SJSA1 (cell line): ENCODE data around the gene ABHD17C. TPM values are rescaled to one million over a fixed set of nuclear protein-coding genes. Genes with fewer than 3 reads are reported as not detected.

ENCODE experiments used
- DNase-seq, 2 experiments: peaks; one replicate each; pipeline ENCODE4 v3.0.0-alpha.2; 2015 to 2020; ENCODE audit warnings: low spot score in 2 of 2, low read depth in 1 of 2
- H3K27ac ChIP-seq: fragments of 250-450 bp; sonication (Bioruptor Pico); 2 replicates; pipeline ENCODE4 v1.5.1; 2020; ENCODE audit warnings: mild to moderate bottlenecking, moderate library complexity
- H3K27me3 ChIP-seq: fragments of 250-450 bp; sonication (Bioruptor Pico); replicated peaks from 2 replicates; pipeline ENCODE4 v1.5.1; 2020; ENCODE audit warnings: mild to moderate bottlenecking, moderate library complexity
- H3K36me3 ChIP-seq: fragments of 250-450 bp; sonication (Bioruptor Pico); 2 replicates; pipeline ENCODE4 v1.5.1; 2020; ENCODE audit warnings: mild to moderate bottlenecking
- H3K4me1 ChIP-seq: fragments of 250-450 bp; sonication (Bioruptor Pico); replicated peaks from 2 replicates; pipeline ENCODE4 v1.6.1; 2021; ENCODE audit warnings: mild to moderate bottlenecking
- H3K4me3 ChIP-seq: fragments of 250-450 bp; sonication (Bioruptor Pico); 2 replicates; pipeline ENCODE4 v1.5.1; 2020; ENCODE audit warnings: mild to moderate bottlenecking
- H3K9me3 ChIP-seq: fragments of 250-450 bp; sonication (Bioruptor Pico); replicated peaks from 2 replicates; pipeline ENCODE4 v1.5.1; 2020; ENCODE audit warnings: mild to moderate bottlenecking
- total RNA-seq: library from RNA; depleted of rRNA; stranded (reverse); fragments of >200 nt; shearing (Covaris generic); gene quantifications from 2 replicates; pipeline ENCODE4 v1.2.3, GENCODE V29; 2014

Gene ABHD17C
- total RNA-seq, 1 experiment from 2014 or later, result 3.4 TPM

DNA sequence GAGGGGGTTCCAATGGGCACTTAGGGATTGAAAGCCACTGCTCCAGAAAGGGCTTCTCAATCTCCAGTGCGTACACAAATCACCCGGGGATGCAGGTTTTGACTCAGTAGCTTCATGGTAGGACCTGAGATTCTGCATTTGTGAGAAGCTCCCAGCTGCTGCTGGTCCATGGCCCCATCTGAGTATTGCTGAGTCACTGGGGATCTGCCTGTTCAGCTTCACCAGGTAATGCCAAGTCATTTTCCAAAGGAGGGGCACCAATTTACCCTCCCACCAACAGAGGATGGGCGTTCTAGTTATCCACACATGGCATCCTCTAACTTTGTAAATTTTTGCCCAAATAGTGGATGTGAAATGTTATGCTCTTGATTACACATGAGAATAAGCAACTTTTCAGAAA, 71.2 kb downstream of the ABHD17C start:
- Histone ChIP-seq H3K36me3 (no peaks in the 10 kb centered on the region), H3K27ac (no peak overlapping the region), H3K27me3 (no peaks in the 10 kb centered on the region), H3K4me3 (no peak overlapping the region), H3K4me1 (no peaks in the 10 kb centered on the region), H3K9me3 (no peaks in the 10 kb centered on the region)
- DNase-seq, result no peak

DNA sequence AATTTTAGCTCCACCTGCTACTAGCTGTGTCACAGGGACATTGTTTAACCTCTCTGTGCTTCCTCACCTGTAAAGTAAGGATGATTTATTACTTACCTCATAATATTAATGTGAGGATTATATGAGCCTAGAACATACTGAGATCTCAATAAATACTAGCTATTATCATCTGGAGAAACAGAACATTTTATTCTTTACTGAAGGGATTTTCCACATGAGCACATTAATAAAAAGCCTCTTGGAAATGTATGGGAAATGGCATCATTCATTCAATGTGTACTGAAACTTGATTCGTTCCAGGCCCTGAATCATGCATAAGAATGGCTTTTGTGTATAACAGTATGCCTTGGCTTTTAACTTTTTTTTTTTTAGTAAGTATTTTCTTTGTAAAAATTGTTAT, 73.0 kb downstream of the ABHD17C start:
- H3K4me1 ChIP-seq, result 0 out of 2 replicates have a peak, but pooled peaks cover 2% of the 10 kb centered on the region
- H3K27ac ChIP-seq, result no peak overlapping the region
- no peaks in the 10 kb centered on the region for H3K36me3 ChIP-seq
- no peaks in the 10 kb centered on the region for H3K9me3 ChIP-seq
- H3K27me3 ChIP-seq, result no peaks in the 10 kb centered on the region
- DNase-seq, result no peak
- H3K4me3 ChIP-seq, result no peak overlapping the region

- no peaks in the 10 kb centered on the region for H3K9me3 ChIP-seq
Observed at GRCh38 chr15:80769153-80769828, 74.2 kb downstream of the ABHD17C start.

GRCh38 chr15:80769829-80770705, 75.0 kb downstream of the ABHD17C start:
- no peaks in the 10 kb centered on the region for H3K27me3 ChIP-seq
- H3K27ac ChIP-seq, result no peak overlapping the region
- no peak overlapping the region for H3K4me3 ChIP-seq
- DNase-seq, result no peak
- H3K9me3 ChIP-seq, result no peaks in the 10 kb centered on the region
- no peaks in the 10 kb centered on the region for H3K36me3 ChIP-seq
- H3K4me1 ChIP-seq, result 0 out of 2 replicates have a peak, but pooled peaks cover 3% of the 10 kb centered on the region

More at GRCh38 chr15:80769153-80769828, 74.2 kb downstream of the ABHD17C start:
- Histone ChIP-seq H3K4me3 (no peak overlapping the region), H3K36me3 (no peaks in the 10 kb centered on the region), H3K27ac (no peak overlapping the region), H3K27me3 (no peaks in the 10 kb centered on the region), H3K4me1 (0 out of 2 replicates have a peak, but pooled peaks cover 3% of the 10 kb centered on the region)
- DNase-seq, result no peak

DNA sequence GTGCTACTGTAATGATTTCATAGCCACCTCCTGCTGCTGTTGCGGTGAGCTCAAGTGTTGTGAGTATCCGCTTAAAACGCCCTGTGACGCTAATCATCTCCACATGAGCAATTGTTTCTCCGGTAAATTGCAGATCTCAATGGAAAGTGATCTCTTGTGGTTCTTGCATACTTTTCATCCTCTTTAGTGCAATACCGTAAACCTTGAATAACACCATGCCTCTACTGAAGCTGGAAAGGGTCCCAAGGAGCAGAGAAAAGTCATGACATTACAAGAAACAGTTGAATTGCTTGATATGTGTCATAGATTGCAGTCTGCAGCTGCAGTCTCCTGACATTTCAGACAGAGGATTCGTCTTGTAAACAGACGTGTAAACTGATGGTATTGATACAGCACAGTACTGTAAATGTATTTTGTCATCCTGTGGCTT, 78.0 kb downstream of the ABHD17C start:
- peak in 1 of 2 experiments; percentile 10 for DNase-seq
- H3K27ac ChIP-seq, result no peak overlapping the region
- H3K27me3 ChIP-seq, result no peaks in the 10 kb centered on the region
- H3K36me3 ChIP-seq, result no peaks in the 10 kb centered on the region
- H3K4me3 ChIP-seq, result no peak overlapping the region
- peaks cover 3% of the 10 kb centered on the region; the same call in 1 of the 2 replicates for H3K4me1 ChIP-seq
- H3K9me3 ChIP-seq, result no peaks in the 10 kb centered on the region

GRCh38 chr15:80773792-80774352, 78.8 kb downstream of the ABHD17C start:
- Histone ChIP-seq H3K27me3 (peaks cover 2% of the 10 kb centered on the region; the same call in 1 of the 2 replicates), H3K4me3 (no peak overlapping the region), H3K9me3 (no peaks in the 10 kb centered on the region)

GRCh38 chr15:80774486-80774885, 79.4 kb downstream of the ABHD17C start:
- no peaks in the 10 kb centered on the region for H3K9me3 ChIP-seq
- H3K27ac ChIP-seq, result no peak overlapping the region
- no peak for DNase-seq
- H3K36me3 ChIP-seq, result no peaks in the 10 kb centered on the region
- no peak overlapping the region for H3K4me3 ChIP-seq
- peaks cover 8% of the 10 kb centered on the region for H3K27me3 ChIP-seq
- H3K4me1 ChIP-seq, result peaks cover 12% of the 10 kb centered on the region

More at GRCh38 chr15:80773792-80774352, 78.8 kb downstream of the ABHD17C start:
- DNase-seq, result no peak
- no peaks in the 10 kb centered on the region for H3K36me3 ChIP-seq
- H3K27ac ChIP-seq, result no peak overlapping the region
- H3K4me1 ChIP-seq, result peaks cover 6% of the 10 kb centered on the region

DNA sequence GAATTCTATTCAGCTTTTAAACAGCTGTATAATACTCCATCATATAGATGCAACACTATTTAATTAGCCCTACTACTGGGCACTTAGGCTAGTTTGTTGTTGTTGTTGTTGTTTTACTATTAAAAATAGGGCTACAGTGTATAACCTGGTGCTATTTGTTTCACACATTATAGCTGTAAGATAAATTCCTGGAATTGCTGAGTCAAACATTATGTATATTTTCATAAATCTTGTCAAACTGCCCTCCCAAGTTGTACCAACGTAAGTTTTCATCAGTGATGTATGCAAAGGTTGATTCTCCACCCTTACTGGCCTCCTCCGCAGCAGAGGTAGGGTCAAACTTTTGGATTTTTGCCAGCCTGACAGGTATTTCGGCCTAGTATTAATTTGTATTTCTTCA, 80.2 kb downstream of the ABHD17C start:
- H3K27me3 ChIP-seq, result peaks cover 17% of the 10 kb centered on the region
- peaks cover 21% of the 10 kb centered on the region for H3K4me1 ChIP-seq
- H3K9me3 ChIP-seq, result no peaks in the 10 kb centered on the region; the same call in 1 of the 2 replicates
- no peak overlapping the region for H3K4me3 ChIP-seq
- H3K36me3 ChIP-seq, result no peaks in the 10 kb centered on the region
- no peak overlapping the region for H3K27ac ChIP-seq
- no peak for DNase-seq

DNA sequence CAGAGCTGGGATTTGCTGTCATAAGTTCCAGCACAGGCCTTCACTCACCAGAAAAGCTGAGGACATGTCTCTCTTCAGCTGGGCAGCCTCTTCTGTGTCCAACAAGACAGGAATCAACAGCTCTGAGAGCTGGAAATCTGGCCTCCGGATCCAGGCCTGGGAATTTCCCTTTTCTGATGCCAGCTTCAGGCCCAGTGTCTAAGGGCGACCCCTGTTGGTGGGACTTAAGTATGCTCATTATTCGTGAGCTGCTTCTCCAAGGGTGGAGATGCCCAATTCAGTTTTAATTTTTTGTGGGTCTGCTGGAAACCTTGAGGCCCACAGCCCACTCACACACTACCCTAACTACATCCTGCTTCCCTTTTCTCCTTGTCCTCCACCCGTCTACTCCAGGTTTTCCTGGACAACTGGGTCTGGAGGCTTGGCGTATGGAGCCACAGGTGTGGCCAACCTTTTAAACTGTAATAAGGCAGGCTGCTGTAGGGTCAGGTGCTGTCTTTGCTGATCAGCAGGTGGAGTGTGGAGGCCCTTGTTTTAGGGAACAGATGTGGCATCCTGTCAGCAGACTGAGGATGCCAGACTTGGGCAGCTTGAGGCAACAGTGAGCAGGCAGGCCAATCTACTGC, 81.4 kb downstream of the ABHD17C start:
- DNase-seq, result peak; percentile 60 to 72
- peaks cover 29% of the 10 kb centered on the region for H3K27me3 ChIP-seq
- H3K9me3 ChIP-seq, result no peaks in the 10 kb centered on the region; the same call in 1 of the 2 replicates
- no peaks in the 10 kb centered on the region for H3K36me3 ChIP-seq
- H3K4me3 ChIP-seq, result no peak overlapping the region
- no peak overlapping the region for H3K27ac ChIP-seq
- H3K4me1 ChIP-seq, result peaks cover 26% of the 10 kb centered on the region

DNA sequence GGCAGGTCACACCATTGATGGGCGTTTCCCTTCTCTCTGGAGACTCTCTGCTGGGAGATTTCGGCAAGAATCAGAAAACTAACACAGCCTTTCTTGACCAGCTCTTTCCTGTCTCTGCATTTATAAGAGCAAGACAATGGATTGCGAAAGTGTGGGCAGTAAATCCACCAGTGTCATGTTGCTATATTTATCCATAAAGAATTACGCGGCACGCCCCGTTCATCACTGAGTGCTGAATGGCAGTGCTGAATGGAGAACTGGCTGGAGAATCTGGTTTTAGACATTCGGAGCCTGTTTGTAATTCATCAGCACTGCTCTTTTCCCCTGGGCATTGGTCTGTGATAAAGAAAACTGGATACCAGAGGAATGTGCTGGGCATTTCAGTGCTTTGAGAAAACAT, 82.0 kb downstream of the ABHD17C start:
- H3K36me3 ChIP-seq, result no peaks in the 10 kb centered on the region
- H3K27ac ChIP-seq, result no peak overlapping the region
- peaks cover 35% of the 10 kb centered on the region for H3K27me3 ChIP-seq
- H3K4me3 ChIP-seq, result no peak overlapping the region
- no peak for DNase-seq
- no peaks in the 10 kb centered on the region; the same call in 1 of the 2 replicates for H3K9me3 ChIP-seq
- H3K4me1 ChIP-seq, result peaks cover 26% of the 10 kb centered on the region

GRCh38 chr15:80777826-80778620, 82.9 kb downstream of the ABHD17C start:
- Histone ChIP-seq H3K27ac (no peak overlapping the region), H3K27me3 (peaks cover 36% of the 10 kb centered on the region), H3K4me3 (no peak overlapping the region), H3K36me3 (no peaks in the 10 kb centered on the region), H3K4me1 (peaks cover 25% of the 10 kb centered on the region), H3K9me3 (no peaks in the 10 kb centered on the region; the same call in 1 of the 2 replicates)
- no peak for DNase-seq

- H3K27ac ChIP-seq, result no peak overlapping the region
- DNase-seq, result no peak
- H3K4me3 ChIP-seq, result no peak overlapping the region
- H3K9me3 ChIP-seq, result no peaks in the 10 kb centered on the region; the same call in 1 of the 2 replicates
- H3K27me3 ChIP-seq, result peaks cover 38% of the 10 kb centered on the region
- no peaks in the 10 kb centered on the region for H3K36me3 ChIP-seq
- peaks cover 23% of the 10 kb centered on the region for H3K4me1 ChIP-seq
Observed at GRCh38 chr15:80778621-80778963, 83.5 kb downstream of the ABHD17C start.
